Measurements from ENCODE around the gene DTNA. TPM values are rescaled to one million over a fixed set of nuclear protein-coding genes. Genes with fewer than 3 reads are reported as not detected.

Gene DTNA
- total and polyA plus RNA-seq, 5 donors: 131 to 175 (median 146) TPM

GRCh38 chr18:34936772-34937171 lies 226.7 kb downstream of the DTNA start:
- intact Hi-C loops (cut with DNase I): no loop called here
- WGBS: 46% methylated on average over 3 of the region's 3 CpGs
- H3K4me1 ChIP-seq (ENCODE audit: control insufficient read depth, insufficient read depth, low read length): no peaks in the 10 kb centered on the region
- DNase-seq: no peak
- no peak for ATAC-seq
- H3K9me3 ChIP-seq (ENCODE audit: control insufficient read depth, low read length): no peaks in the 10 kb centered on the region
- H3K27me3 ChIP-seq (ENCODE audit: control insufficient read depth, insufficient read depth): no peaks in the 10 kb centered on the region
- no peak overlapping the region for H3K27ac ChIP-seq (ENCODE audit: low read length)
- H3K4me3 ChIP-seq (ENCODE audit: low read length): no peak overlapping the region

- ATAC-seq (no peak), DNase-seq (no peak)
- no peak overlapping the region for H3K27ac ChIP-seq (ENCODE audit: low read length)
- H3K9me3 ChIP-seq (ENCODE audit: control insufficient read depth, low read length): no peaks in the 10 kb centered on the region
- H3K4me1 ChIP-seq (ENCODE audit: control insufficient read depth, insufficient read depth, low read length): no peaks in the 10 kb centered on the region
- intact Hi-C loops (cut with DNase I): no loop called here
- H3K27me3 ChIP-seq (ENCODE audit: control insufficient read depth, insufficient read depth): no peaks in the 10 kb centered on the region
- 97% methylated on average over 1 of the region's 1 CpG for WGBS
- H3K4me3 ChIP-seq (ENCODE audit: low read length): no peak overlapping the region
Measured at GRCh38 chr18:34938090-34938489, 228.0 kb downstream of the DTNA start.
